Measurements from ENCODE around the gene PTGDR2.

PTGDR2 gene

DNA sequence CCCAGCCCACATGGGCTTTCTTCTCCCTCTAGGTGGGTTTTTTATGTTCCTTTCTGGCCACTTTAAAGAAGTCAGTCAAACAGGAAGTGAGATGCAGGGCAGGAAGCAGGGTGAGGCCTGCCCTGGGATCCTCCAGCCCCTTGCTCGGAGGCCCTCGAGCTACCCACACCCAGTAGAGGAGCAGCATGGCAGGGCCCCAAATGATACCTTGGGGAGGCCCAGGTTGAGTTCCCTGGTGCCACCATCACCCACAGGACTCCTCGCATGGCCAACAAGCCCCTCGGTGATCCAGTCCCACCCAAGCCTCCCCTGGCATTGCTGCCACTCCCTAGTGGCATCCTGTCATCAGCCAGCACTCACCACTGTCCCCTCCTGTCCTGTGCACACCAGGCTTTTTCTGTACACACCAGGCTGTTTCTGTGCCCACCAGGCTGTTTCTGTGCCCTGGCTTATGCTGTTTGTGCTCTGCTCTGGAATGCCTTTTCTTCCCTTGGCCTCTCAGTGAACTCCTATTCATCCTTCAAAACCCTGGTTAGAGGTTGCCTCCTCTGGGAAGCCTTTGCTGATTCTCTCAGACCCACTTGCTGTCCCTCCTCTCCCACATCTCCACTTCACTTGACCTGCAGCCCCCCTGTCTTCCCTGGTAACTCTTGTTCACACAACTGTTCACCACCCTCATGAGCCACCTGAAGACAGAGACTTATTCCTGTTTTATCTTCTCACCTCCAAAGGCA, 3.1 kb upstream of the PTGDR2 start:
- Histone ChIP-seq H3K27me3 (ENCODE audit: control insufficient read depth in 5 of 5, insufficient read depth in 4 of 5, low read length in 5 of 5) (no peaks in the 10 kb centered on the region), H3K9me3 (ENCODE audit: control insufficient read depth in 5 of 5, low read length in 5 of 5) (no peaks in the 10 kb centered on the region), H3K27ac (ENCODE audit: low read depth, low read length) (no peak overlapping the region), H3K36me3 (ENCODE audit: control insufficient read depth in 5 of 5, insufficient read depth in 5 of 5, low read length in 5 of 5) (no peaks in the 10 kb centered on the region), H3K9ac (ENCODE audit: low read length in 5 of 5) (no peak overlapping the region), H3K4me1 (ENCODE audit: control insufficient read depth in 5 of 5, insufficient read depth in 5 of 5, low read length in 5 of 5) (peaks cover 0 to 15% (median 10%) of the 10 kb centered on the region in 5 donors), H3K4me3 (ENCODE audit: low read depth in 1 of 5, low read length in 5 of 5) (no peak overlapping the region)

DNA sequence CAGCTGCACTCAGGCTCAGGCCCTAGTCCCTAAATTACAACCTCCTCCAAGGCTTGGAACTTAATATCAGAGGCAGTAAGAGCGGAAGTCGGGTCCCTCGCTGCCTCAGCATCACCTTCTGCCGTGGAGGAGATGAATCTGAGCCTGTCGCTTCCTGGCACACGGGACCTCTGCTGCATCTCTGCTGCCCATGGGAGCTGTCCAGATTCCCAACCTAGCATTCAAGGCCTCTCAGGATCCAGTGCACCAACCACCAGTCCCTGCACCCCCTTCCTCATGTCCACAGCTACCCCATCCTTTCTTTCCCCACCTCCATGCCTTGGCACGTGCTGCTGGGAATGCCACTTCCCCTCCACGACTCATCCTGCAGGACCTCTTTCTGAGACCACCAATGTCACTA, 2.5 kb upstream of the PTGDR2 start:
- no peaks in the 10 kb centered on the region for H3K27me3 ChIP-seq (ENCODE audit: control insufficient read depth in 5 of 5, insufficient read depth in 4 of 5, low read length in 5 of 5)
- peaks cover 0 to 3% (median 1%) of the 10 kb centered on the region in 5 donors for H3K36me3 ChIP-seq (ENCODE audit: control insufficient read depth in 5 of 5, insufficient read depth in 5 of 5, low read length in 5 of 5)
- no peak overlapping the region for H3K9ac ChIP-seq (ENCODE audit: low read length in 5 of 5)
- no peaks in the 10 kb centered on the region for H3K9me3 ChIP-seq (ENCODE audit: control insufficient read depth in 5 of 5, low read length in 5 of 5)
- peaks cover 0 to 12% (median 6%) of the 10 kb centered on the region in 5 donors for H3K4me1 ChIP-seq (ENCODE audit: control insufficient read depth in 5 of 5, insufficient read depth in 5 of 5, low read length in 5 of 5)
- no peak overlapping the region for H3K4me3 ChIP-seq (ENCODE audit: low read depth in 1 of 5, low read length in 5 of 5)
- H3K27ac ChIP-seq (ENCODE audit: low read depth, low read length): no peak overlapping the region

DNA sequence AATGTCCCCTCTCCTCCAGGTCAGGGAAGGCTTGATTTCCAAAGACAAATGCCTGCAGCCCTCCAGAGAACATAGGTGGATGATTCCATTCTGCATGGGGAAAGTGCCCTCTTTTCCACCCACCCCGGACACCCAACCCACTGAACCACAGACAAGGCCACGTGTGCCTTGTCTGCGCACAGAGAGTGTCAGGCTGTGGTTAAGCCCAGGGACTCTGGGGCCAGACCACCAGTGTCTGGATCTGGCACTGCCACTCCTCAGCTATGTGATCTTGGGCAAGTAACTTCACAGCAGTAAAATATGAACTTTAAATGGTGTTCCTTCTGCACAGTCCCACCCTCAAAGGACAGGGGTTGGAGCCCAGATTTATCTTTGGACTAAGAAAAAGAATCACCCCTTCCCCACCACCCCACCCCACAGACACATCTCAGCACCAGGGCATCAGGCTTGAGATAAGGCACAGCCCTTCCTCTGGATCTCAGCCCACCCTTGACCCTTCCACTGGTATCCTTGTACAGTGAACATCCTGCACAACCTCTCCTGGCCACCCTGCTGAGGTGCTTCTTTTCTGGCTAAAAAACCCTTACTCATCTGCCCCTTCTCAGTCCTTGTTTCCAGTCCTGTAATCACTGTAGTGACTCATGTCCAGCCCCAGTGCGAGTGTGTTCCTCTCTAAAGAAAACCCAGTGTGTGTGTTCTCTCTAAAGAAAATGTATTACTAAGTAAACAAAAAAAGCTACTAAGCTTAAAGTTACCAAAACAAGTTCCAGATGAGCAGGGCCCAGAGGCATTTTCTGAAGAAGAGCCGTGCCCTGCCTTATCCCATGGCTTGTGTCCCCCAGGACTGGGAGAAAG, 1.9 kb upstream of the PTGDR2 start:
- peaks cover 0 to 6% (median 4%) of the 10 kb centered on the region in 5 donors for H3K36me3 ChIP-seq (ENCODE audit: control insufficient read depth in 5 of 5, insufficient read depth in 5 of 5, low read length in 5 of 5)
- no peak overlapping the region for H3K27ac ChIP-seq (ENCODE audit: low read depth, low read length)
- H3K4me1 ChIP-seq (ENCODE audit: control insufficient read depth in 5 of 5, insufficient read depth in 5 of 5, low read length in 5 of 5): peaks cover 0 to 12% (median 6%) of the 10 kb centered on the region in 5 donors
- H3K27me3 ChIP-seq (ENCODE audit: control insufficient read depth in 5 of 5, insufficient read depth in 4 of 5, low read length in 5 of 5): no peaks in the 10 kb centered on the region
- no peaks in the 10 kb centered on the region for H3K9me3 ChIP-seq (ENCODE audit: control insufficient read depth in 5 of 5, low read length in 5 of 5)
- no peak overlapping the region for H3K9ac ChIP-seq (ENCODE audit: low read length in 5 of 5)
- H3K4me3 ChIP-seq (ENCODE audit: low read depth in 1 of 5, low read length in 5 of 5): no peak overlapping the region

DNA sequence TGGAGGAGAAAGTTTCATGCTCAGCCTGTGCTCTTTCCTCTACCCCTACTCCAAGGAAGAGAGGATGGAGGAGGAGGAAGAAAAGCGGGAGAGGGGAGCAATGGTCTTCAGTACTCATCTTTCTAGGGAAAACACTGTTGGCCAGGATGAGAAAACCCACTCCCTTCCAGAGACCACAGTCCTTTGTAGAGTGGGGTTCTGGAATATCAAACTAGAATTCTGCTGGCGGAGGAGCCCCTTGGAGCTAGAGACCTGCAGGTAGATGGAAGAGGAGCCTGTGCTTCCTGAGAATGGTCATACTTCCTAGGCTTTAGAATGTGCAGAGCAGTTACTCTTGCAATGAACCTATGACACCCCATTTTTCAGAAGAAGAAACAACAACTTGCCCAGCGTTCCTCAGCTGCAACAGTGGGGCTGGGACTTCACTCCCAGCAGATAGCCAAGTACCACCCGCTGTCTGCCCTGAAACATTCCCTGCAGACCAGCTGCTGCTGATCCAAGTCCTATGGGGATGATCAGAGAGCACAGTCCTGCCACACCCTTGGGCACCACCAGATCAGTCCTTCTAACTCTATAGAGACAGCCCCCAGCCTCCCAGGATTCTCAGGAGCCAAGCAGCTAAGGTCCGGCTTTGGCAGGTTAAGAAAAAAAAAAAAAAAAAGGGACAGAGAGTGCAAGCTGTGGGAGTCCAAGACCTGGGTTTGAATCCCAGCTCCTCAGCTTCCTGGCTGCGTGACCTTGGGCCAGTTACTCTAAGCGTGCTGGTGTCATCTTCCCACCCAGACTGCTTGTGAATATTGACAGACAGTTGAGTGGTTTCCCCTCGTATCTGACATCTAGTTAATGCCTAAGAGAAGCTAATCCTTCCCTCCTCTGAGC, 664 bp downstream of the PTGDR2 start:
- Histone ChIP-seq H3K9ac (ENCODE audit: low read length in 5 of 5) (no peak overlapping the region), H3K27me3 (ENCODE audit: control insufficient read depth in 5 of 5, insufficient read depth in 4 of 5, low read length in 5 of 5) (no peaks in the 10 kb centered on the region), H3K4me3 (ENCODE audit: low read depth in 1 of 5, low read length in 5 of 5) (no peak overlapping the region), H3K36me3 (ENCODE audit: control insufficient read depth in 5 of 5, insufficient read depth in 5 of 5, low read length in 5 of 5) (peaks cover 0 to 29% (median 24%) of the 10 kb centered on the region in 5 donors), H3K9me3 (ENCODE audit: control insufficient read depth in 5 of 5, low read length in 5 of 5) (no peaks in the 10 kb centered on the region), H3K27ac (ENCODE audit: low read depth, low read length) (no peak overlapping the region), H3K4me1 (ENCODE audit: control insufficient read depth in 5 of 5, insufficient read depth in 5 of 5, low read length in 5 of 5) (peaks cover 0 to 12% (median 6%) of the 10 kb centered on the region in 5 donors)

DNA sequence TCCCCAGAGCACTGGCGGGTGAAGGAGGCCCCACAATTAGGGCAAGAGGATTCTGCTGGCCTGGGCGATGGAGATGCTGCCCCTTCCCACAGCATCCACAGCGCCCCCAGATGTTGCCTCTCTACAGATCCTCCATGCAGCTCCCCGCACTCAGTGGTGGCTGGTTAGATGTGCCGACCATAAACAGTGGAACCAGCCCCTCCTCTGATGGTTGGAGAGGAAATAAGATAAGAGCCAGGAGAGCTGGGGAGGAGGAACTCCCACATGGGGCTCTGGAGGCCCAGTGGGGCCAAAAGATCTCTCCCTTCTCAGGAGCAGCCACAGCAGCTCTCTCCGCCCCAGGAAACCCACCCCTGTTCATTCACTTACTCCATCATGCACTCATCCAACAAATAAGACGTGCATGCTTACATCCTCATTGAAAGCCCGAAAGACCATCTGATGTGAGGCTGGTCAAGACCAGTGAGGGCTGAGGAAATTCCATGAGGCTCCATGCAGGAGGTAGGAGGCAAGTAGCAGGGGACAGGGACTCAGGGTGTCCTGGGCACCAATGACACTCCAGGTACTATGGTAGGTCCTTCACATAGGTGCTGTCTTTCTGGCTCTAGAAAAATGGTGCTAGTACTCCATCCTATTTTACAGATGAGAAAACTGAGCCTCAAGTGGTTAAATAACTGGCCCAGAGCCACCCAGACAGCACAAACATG, 1.5 kb downstream of the PTGDR2 start:
- Histone ChIP-seq H3K27me3 (ENCODE audit: control insufficient read depth in 5 of 5, insufficient read depth in 4 of 5, low read length in 5 of 5) (no peaks in the 10 kb centered on the region), H3K27ac (ENCODE audit: low read depth, low read length) (no peak overlapping the region), H3K9ac (ENCODE audit: low read length in 5 of 5) (no peak overlapping the region), H3K36me3 (ENCODE audit: control insufficient read depth in 5 of 5, insufficient read depth in 5 of 5, low read length in 5 of 5) (peaks cover 0 to 37% (median 32%) of the 10 kb centered on the region in 5 donors), H3K4me1 (ENCODE audit: control insufficient read depth in 5 of 5, insufficient read depth in 5 of 5, low read length in 5 of 5) (peaks cover 0 to 12% (median 6%) of the 10 kb centered on the region in 5 donors), H3K9me3 (ENCODE audit: control insufficient read depth in 5 of 5, low read length in 5 of 5) (no peaks in the 10 kb centered on the region), H3K4me3 (ENCODE audit: low read depth in 1 of 5, low read length in 5 of 5) (no peak overlapping the region)

DNA sequence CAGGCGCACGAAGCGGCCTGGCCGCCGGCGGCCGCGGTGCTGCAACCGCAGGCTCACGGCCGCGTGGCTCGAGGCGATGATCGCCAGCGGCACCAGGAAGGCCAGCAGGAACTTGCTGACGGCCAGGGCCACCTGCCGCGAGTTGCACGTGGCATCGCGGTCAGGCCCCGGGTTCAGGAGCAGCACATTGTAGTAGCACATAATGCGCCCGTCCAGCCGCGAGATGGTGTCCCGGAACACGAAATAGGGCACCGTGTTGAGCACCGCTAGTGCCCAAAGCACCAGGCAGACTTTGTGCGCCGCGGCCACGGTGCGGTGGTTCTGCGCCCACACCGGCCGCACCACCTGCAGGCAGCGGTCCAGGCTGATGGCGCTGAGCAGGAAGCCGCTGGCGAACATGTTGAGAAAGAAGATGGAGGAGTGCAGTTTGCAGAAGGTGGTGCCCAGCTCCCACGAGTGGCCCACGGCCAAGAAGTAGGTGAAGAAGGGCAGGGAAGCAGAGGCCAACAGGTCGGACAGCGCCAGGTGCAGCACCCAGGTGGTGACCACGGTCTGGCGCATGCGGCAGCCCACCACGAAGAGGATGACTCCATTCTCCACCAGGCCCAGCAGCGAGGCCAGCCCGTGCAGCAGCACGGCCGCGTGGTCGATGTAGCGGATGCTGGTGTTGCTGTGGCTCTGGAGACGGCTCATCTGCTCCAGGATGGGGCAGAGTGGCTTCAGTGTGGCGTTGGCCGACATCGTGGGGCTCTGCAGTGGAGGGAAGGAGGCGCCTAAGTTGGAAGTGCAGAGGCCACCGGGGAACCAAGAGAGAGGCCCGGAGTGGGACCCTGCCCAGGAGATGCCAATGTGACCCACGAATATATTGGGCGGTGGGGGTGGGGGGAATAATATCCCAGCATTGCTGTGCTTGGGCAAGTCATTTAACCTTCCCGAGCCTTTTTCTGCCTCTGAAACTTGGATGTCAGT, 2.5 kb downstream of the PTGDR2 start:
- Histone ChIP-seq H3K27ac (ENCODE audit: low read depth, low read length) (no peak overlapping the region), H3K36me3 (ENCODE audit: control insufficient read depth in 5 of 5, insufficient read depth in 5 of 5, low read length in 5 of 5) (peaks cover 0 to 47% (median 42%) of the 10 kb centered on the region in 5 donors)

DNA sequence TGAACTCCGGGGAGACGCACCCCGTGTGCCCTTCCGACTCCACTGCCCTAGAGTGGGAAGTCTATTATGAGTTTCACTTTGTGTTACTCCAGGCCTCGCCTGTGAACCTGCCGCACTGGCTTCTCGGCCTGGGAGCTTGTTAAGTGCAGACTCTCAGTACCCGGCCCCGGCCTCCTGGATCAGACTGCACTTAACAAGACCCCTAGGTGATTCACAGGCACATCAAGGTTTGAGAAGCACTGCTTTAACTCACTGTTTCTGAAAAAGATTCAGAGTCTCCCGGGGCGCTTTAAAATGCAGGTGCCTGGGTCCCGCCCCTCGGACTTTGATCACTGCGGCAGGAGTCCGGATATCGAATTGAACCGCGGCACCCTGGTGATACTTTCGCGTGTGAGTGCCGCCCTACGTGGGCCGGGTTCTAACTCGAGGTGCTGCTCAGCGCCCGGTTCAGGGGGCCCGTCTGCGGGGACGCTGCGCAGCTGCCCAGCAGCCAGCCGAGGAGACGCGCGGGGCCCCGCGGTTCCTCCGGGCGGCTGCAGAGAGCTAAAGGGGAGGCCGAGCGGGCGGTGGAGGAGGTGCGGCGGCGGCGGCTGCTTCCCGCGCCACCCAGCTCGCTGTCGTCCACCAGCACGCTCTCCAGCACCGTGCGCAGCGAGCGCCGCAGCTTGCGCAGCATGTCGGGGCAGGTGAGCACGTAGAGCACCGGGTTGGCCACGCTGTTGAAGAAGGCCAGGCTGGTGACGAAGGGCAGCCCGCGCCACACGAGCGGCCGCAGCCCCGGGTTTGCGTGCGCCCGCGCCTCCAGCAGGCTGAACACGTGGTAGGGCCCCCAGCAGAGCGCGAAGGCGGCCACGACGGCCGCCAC, 3.4 kb downstream of the PTGDR2 start:
- Histone ChIP-seq H3K4me3 (ENCODE audit: low read depth in 1 of 5, low read length in 5 of 5) (no peak overlapping the region), H3K9me3 (ENCODE audit: control insufficient read depth in 5 of 5, low read length in 5 of 5) (no peaks in the 10 kb centered on the region), H3K27ac (ENCODE audit: low read depth, low read length) (no peak overlapping the region), H3K9ac (ENCODE audit: low read length in 5 of 5) (no peak overlapping the region), H3K4me1 (ENCODE audit: control insufficient read depth in 5 of 5, insufficient read depth in 5 of 5, low read length in 5 of 5) (peaks cover 0 to 12% (median 6%) of the 10 kb centered on the region in 5 donors), H3K36me3 (ENCODE audit: control insufficient read depth in 5 of 5, insufficient read depth in 5 of 5, low read length in 5 of 5) (peaks cover 0 to 56% (median 47%) of the 10 kb centered on the region in 5 donors), H3K27me3 (ENCODE audit: control insufficient read depth in 5 of 5, insufficient read depth in 4 of 5, low read length in 5 of 5) (no peaks in the 10 kb centered on the region)

More for the DNA sequence above, 2.5 kb downstream of the PTGDR2 start:
- Histone ChIP-seq H3K9me3 (ENCODE audit: control insufficient read depth in 5 of 5, low read length in 5 of 5) (no peaks in the 10 kb centered on the region), H3K4me1 (ENCODE audit: control insufficient read depth in 5 of 5, insufficient read depth in 5 of 5, low read length in 5 of 5) (peaks cover 0 to 12% (median 6%) of the 10 kb centered on the region in 5 donors), H3K4me3 (ENCODE audit: low read depth in 1 of 5, low read length in 5 of 5) (no peak overlapping the region), H3K9ac (ENCODE audit: low read length in 5 of 5) (no peak overlapping the region), H3K27me3 (ENCODE audit: control insufficient read depth in 5 of 5, insufficient read depth in 4 of 5, low read length in 5 of 5) (no peaks in the 10 kb centered on the region)

Measured in subcutaneous abdominal adipose tissue (tissue), 5 donors.